Activated CD8-positive, alpha-beta T cell treated with anti-CD3 and anti-CD28 coated beads for 36 hours (primary cell): ENCODE results near the gene AAR2. TPM values are rescaled to one million over a fixed set of nuclear protein-coding genes. Genes with fewer than 3 reads are reported as not detected.

Experiments
- ATAC-seq: fragments of 200-7000 bp; cut with Tn5 transposase; one replicate; pipeline ENCODE4 v1.10.0; 2021; ENCODE audit warnings: mild to moderate bottlenecking, moderate library complexity
- CTCF ChIA-PET: fragments of 350-600 bp; sonication (Branson Sonifier 250); formaldehyde crosslinking; loops from one replicate; lab custom pipeline; 2021; ENCODE audit warnings: antibody characterized with exemption; lab: Charles Lee
- POLR2A ChIA-PET: fragments of 350-600 bp; sonication (Branson Sonifier 250); formaldehyde crosslinking; loops from one replicate; lab custom pipeline; 2021; ENCODE audit warnings: antibody characterized with exemption; lab: Charles Lee
- DNase-seq: peaks from one replicate; pipeline ENCODE4 v3.0.0-alpha.2; 2020
- H3K27ac Mint-ChIP-seq: one replicate; pipeline ENCODE4 v1.8.0; 2021; ENCODE audit warnings: mild to moderate bottlenecking, mixed read lengths
- H3K27me3 Mint-ChIP-seq: one replicate; pipeline ENCODE4 v1.8.0; 2021; ENCODE audit warnings: mixed read lengths
- H3K36me3 Mint-ChIP-seq: one replicate; pipeline ENCODE4 v1.8.0; 2021; ENCODE audit warnings: low read depth, mixed read lengths
- H3K4me1 Mint-ChIP-seq: one replicate; pipeline ENCODE4 v1.8.0; 2021; ENCODE audit warnings: low read depth, mixed read lengths
- H3K4me3 Mint-ChIP-seq: one replicate; pipeline ENCODE4 v1.8.0; 2021; ENCODE audit warnings: mild to moderate bottlenecking, moderate library complexity, mixed read lengths
- H3K9me3 Mint-ChIP-seq: one replicate; pipeline ENCODE4 v1.8.0; 2021; ENCODE audit warnings: mixed read lengths
- intact Hi-C: fragments of 100-400 bp; cut with micrococcal nuclease; formaldehyde crosslinking; loops from one replicate; pipeline ENCODE4 v1.10.0; 2022
- total RNA-seq, 2 experiments: library from RNA; stranded (reverse); gene quantifications; one replicate each; pipeline ENCODE4 v1.2.3, GENCODE V29; 2021
- TF ChIP-seq, protein P1 (sequence below): fragments of 200-600 bp; IDR thresholded peaks from one replicate; pipeline ENCODE4 v1.8.0; 2022; ENCODE audit warnings: antibody characterized with exemption, mild to moderate bottlenecking

AAR2 gene
- total RNA-seq, 2 experiments from 2014 or later, result 18.8 to 19.7 TPM

DNA sequence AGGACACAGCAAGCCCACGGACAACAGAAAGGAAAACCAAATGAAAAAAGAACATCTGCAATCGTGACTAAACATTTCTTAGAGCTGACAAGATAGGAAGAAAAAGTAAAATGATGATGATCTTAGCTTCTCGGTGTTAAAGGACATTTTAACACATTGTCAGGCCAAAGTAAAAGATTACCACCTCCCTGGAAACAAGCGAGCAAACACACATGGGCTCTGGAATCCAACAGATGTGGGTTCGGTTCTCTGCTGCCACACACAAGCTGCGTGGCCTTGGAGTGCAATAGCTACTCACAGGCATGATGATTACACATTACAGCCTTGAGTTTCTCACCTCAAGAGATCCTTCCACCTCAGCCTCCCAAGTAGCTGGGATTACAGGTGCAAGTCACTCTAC, 7.5 kb upstream of the AAR2 start:
- ATAC-seq (no peak), DNase-seq (no peak)
- TF ChIP-seq, protein P1, sequence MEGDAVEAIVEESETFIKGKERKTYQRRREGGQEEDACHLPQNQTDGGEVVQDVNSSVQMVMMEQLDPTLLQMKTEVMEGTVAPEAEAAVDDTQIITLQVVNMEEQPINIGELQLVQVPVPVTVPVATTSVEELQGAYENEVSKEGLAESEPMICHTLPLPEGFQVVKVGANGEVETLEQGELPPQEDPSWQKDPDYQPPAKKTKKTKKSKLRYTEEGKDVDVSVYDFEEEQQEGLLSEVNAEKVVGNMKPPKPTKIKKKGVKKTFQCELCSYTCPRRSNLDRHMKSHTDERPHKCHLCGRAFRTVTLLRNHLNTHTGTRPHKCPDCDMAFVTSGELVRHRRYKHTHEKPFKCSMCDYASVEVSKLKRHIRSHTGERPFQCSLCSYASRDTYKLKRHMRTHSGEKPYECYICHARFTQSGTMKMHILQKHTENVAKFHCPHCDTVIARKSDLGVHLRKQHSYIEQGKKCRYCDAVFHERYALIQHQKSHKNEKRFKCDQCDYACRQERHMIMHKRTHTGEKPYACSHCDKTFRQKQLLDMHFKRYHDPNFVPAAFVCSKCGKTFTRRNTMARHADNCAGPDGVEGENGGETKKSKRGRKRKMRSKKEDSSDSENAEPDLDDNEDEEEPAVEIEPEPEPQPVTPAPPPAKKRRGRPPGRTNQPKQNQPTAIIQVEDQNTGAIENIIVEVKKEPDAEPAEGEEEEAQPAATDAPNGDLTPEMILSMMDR, result no peak
- H3K36me3 Mint-ChIP-seq, result no peaks in the 10 kb centered on the region
- ChIA-PET POLR2A (interaction anchor here (0.6 kb wide), 1 partner anchor 111 kb away, joined by 3 read pairs; no protein-coding TSS in a partner anchor), CTCF (interaction anchor here (0.8 to 1.0 kb wide), 2 partner anchors 9 to 26 kb away, joined by 3 read pairs; no protein-coding TSS in a partner anchor)
- no peak overlapping the region for H3K27ac Mint-ChIP-seq
- H3K9me3 Mint-ChIP-seq, result no peaks in the 10 kb centered on the region
- peaks cover 3% of the 10 kb centered on the region for H3K4me1 Mint-ChIP-seq
- intact Hi-C loops, result no loop called here
- peaks cover 9% of the 10 kb centered on the region for H3K27me3 Mint-ChIP-seq
- no peak overlapping the region for H3K4me3 Mint-ChIP-seq

DNA sequence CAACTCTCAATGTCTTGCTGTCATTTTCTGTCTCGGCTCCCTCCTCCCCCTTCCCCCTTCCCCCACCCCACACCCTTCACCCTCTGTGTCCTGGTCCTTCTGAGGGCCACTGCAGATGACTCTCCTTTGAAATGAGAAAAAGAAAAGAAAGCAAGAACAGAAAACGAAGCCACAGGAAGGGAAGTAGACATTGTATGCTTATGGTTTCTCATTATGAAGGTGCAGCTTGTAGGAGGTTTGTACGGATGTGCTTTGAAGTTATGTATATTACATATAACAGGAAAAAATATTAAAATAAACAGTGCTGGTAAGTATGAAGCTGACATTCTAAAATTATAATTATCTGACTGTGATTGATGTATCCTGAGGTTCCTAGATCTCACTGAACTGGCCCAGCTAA, 6.3 kb upstream of the AAR2 start:
- TF ChIP-seq, protein P1, result no peak
- peaks cover 3% of the 10 kb centered on the region for H3K4me1 Mint-ChIP-seq
- H3K27ac Mint-ChIP-seq, result no peak overlapping the region
- ATAC-seq, result peak; percentile 30
- DNase-seq, result no peak
- no peaks in the 10 kb centered on the region for H3K36me3 Mint-ChIP-seq
- POLR2A ChIA-PET, result no interaction called here
- intact Hi-C loops, result no loop called here
- H3K27me3 Mint-ChIP-seq, result peaks cover 9% of the 10 kb centered on the region
- CTCF ChIA-PET, result interaction anchor here (1.3 kb wide), 1 partner anchor 31 kb away, joined by 4 read pairs; no protein-coding TSS in a partner anchor
- no peaks in the 10 kb centered on the region for H3K9me3 Mint-ChIP-seq
- H3K4me3 Mint-ChIP-seq, result no peak overlapping the region

DNA sequence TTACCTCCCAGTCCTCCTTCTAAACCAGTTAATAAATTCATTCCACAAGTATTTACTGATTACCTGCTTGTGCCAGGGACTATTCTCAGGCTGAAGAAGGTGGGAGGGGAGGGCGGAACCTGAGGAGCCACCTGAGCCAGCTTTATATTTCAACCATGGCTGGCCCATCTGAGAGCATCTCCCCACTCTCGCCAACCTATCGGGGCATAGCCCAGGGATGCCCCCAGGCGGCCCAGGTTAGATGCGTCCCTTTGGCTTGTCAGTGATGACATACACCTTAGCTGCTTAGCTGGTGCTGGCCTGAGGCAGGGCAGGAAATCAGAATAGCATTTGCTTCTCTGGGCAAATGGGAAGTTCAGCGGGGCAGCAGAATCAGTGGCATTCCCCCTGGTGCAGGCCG, 4.9 kb upstream of the AAR2 start:
- no peak overlapping the region for H3K4me3 Mint-ChIP-seq
- POLR2A ChIA-PET, result interaction anchor here (1.3 kb wide), 1 partner anchor 12 kb away, joined by 3 read pairs; no protein-coding TSS in a partner anchor
- peaks cover 5% of the 10 kb centered on the region for H3K27me3 Mint-ChIP-seq
- peaks cover 9% of the 10 kb centered on the region for H3K4me1 Mint-ChIP-seq
- ATAC-seq, result no peak
- no peak for DNase-seq
- H3K36me3 Mint-ChIP-seq, result no peaks in the 10 kb centered on the region
- TF ChIP-seq, protein P1, result no peak
- no peaks in the 10 kb centered on the region for H3K9me3 Mint-ChIP-seq
- H3K27ac Mint-ChIP-seq, result no peak overlapping the region
- CTCF ChIA-PET, result interaction anchor here (1.0 to 1.3 kb wide), 3 partner anchors 12 to 32 kb away, joined by 4 to 5 read pairs (median 4); no protein-coding TSS in a partner anchor
- intact Hi-C loops, result no loop called here

DNA sequence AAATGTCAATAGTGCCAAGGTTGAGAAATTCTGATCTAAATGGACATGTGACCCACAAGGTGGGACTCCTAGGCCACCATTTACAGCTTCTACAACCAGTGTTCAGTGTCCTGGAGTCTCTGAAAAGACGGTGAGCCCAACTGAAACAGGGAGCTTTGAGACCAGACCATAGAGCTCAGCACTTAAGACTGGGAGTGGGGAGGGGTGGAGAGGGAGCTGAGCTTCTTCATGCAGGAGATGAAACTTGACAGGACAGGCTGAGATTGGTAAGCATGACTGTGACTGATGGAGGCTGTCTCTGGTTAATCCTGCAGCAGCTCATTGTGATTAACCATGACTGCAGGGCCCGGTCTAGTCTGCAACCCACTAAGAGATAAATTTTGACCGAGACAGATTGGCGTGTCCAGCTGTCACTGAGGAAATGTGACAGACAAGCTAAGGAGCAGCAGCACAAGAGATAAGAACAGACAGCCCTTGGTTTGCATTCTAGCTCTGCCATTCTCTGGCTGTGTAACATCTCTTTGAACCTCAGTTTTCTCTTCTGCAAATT, 1.4 kb upstream of the AAR2 start:
- intact Hi-C loops, result no loop called here
- H3K9me3 Mint-ChIP-seq, result no peaks in the 10 kb centered on the region
- ChIA-PET CTCF (interaction anchor here (1.3 to 1.6 kb wide), 3 partner anchors 17 to 205 kb away, joined by 3 to 8 read pairs (median 4); no protein-coding TSS in a partner anchor), POLR2A (no interaction called here)
- no peak overlapping the region for H3K27ac Mint-ChIP-seq
- no peak for ATAC-seq
- TF ChIP-seq, protein P1, result no peak
- no peaks in the 10 kb centered on the region for H3K27me3 Mint-ChIP-seq
- H3K4me3 Mint-ChIP-seq, result no peak overlapping the region
- H3K36me3 Mint-ChIP-seq, result peaks cover 13% of the 10 kb centered on the region
- no peak for DNase-seq
- peaks cover 32% of the 10 kb centered on the region for H3K4me1 Mint-ChIP-seq

DNA sequence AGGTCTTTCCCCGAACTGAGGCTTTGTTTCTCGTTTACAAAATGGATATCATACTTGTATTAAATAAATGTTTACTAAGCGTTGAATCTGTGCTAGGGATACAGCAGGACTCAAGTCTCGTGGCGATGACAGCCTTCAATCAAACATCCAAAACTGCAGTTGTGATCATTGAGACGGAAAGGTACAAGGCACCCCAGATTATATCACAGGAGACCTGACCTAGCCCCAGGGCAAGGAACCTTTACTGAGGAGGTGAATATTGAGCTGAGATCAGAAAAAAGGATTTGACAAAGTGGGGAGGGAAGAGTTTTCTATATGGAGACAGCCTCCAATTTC, 476 bp downstream of the AAR2 start:
- CTCF ChIA-PET, result interaction anchor here (0.7 to 2.9 kb wide), 7 partner anchors 34 to 283 kb away, joined by 3 to 10 read pairs (median 3); partner anchors contain the start of gene SCAND1
- no peak for DNase-seq
- Mint-ChIP-seq H3K27me3 (no peaks in the 10 kb centered on the region), H3K27ac (peak overlapping the region; percentile 92), H3K36me3 (peaks cover 22% of the 10 kb centered on the region), H3K9me3 (no peaks in the 10 kb centered on the region), H3K4me3 (peak overlapping the region; percentile 74), H3K4me1 (peaks cover 44% of the 10 kb centered on the region)
- POLR2A ChIA-PET, result interaction anchor here (0.9 to 2.3 kb wide), 4 partner anchors 9 to 172 kb away, joined by 3 to 7 read pairs (median 5); no protein-coding TSS in a partner anchor
- peak; percentile 10 for ATAC-seq
- intact Hi-C loops, result no loop called here
- TF ChIP-seq, protein P1, result no peak
